Gastroesophageal sphincter (tissue), 4 donors: ENCODE measurements around the gene SLC10A3. TPM values are rescaled to one million over a fixed set of nuclear protein-coding genes. Genes with fewer than 3 reads are reported as not detected.

Source experiments
- ATAC-seq: fragments of 150-250 bp; one replicate; pipeline ENCODE4 v1.9.1; 2016; ENCODE audit warnings: mild to moderate bottlenecking, moderate library complexity
- H3K27ac ChIP-seq, 4 donors: fragments of 200-600 bp; sonication (generic) in 3 of 4; 1 replicate in 3 of 4; 2 replicates in 1 of 4; pipeline ENCODE4 v1.5.1; 2016 to 2019
- H3K27me3 ChIP-seq: fragments of 200-600 bp; sonication (generic); one replicate; pipeline ENCODE4 v1.5.1; 2019
- H3K36me3 ChIP-seq, 2 donors: fragments of 200-600 bp; sonication (generic); one replicate each; pipeline ENCODE4 v1.5.1; 2019; ENCODE audit warnings: control low read depth in 1 of 2
- H3K4me1 ChIP-seq, 3 donors: fragments of 200-600 bp; sonication (generic); 1 replicate in 2 of 3; 2 replicates in 1 of 3; pipeline ENCODE4 v1.5.1; 2016 to 2019; ENCODE audit warnings: control low read depth in 2 of 3
- H3K4me3 ChIP-seq, 2 donors: fragments of 200-600 bp; sonication (generic); one replicate each; pipeline ENCODE4 v1.5.1; 2019; ENCODE audit warnings: mild to moderate bottlenecking in 1 of 2, moderate library complexity in 1 of 2
- H3K9me3 ChIP-seq, 3 donors: fragments of 200-600 bp; sonication (generic); one replicate each; pipeline ENCODE4 v1.5.1; 2017 to 2019; ENCODE audit warnings: control low read depth in 2 of 3
- CTCF ChIP-seq, 4 experiments: fragments of 200-600 bp in 2 of 4; fragments of 450-650 bp in 2 of 4; sonication (generic) in 1 of 4; IDR thresholded peaks; one replicate each; pipeline ENCODE4 v1.5.1; 2017 to 2019; ENCODE audit warnings: antibody characterized with exemption in 4 of 4, mild to moderate bottlenecking in 2 of 4, moderate library complexity in 2 of 4
- EP300 ChIP-seq: sonication (generic); formaldehyde crosslinking; IDR thresholded peaks from one replicate; pipeline ENCODE4 v1.6.1; 2017; ENCODE audit warnings: antibody characterized with exemption, mild to moderate bottlenecking
- POLR2A ChIP-seq, 2 donors: fragments of 450-650 bp; IDR thresholded peaks; one replicate each; pipeline ENCODE4 v1.6.1; 2017; ENCODE audit warnings: antibody characterized with exemption in 2 of 2, mild to moderate bottlenecking in 2 of 2, moderate library complexity in 1 of 2
- POLR2AphosphoS5 ChIP-seq: sonication (generic); formaldehyde crosslinking; IDR thresholded peaks from one replicate; pipeline ENCODE4 v1.6.1; 2017; ENCODE audit warnings: antibody characterized with exemption
- WGBS, 2 donors: methylation state at CpG; one replicate each; pipeline ENCODE4 v1.1.5; 2018; ENCODE audit warnings: low coverage in 1 of 2; 5-methylcytosine and 5-hydroxymethylcytosine counted together
- total RNA-seq, 4 donors: library from RNA; depleted of rRNA; stranded (reverse); fragments of >200 nt; gene quantifications; one replicate each; pipeline ENCODE4 v1.1.0, GENCODE V29; 2016

SLC10A3 gene
- total RNA-seq, 4 donors from 2014 or later, result 21.7 to 40.0 (median 31.8) TPM

- no peak overlapping the region for H3K4me3 ChIP-seq
- no peaks in the 10 kb centered on the region for H3K27me3 ChIP-seq
- H3K36me3 ChIP-seq, result peaks cover 0 to 79% of the 10 kb centered on the region in 2 donors
- no peak for ATAC-seq
- no peaks in the 10 kb centered on the region for H3K4me1 ChIP-seq
- no peak overlapping the region for H3K27ac ChIP-seq
- no peak for TF ChIP-seq POLR2AphosphoS5
- no peak for TF ChIP-seq POLR2A (IDR thresholded peaks at IDR 0.05)
- TF ChIP-seq CTCF (IDR thresholded peaks at IDR 0.05), result no peak
- no peak for TF ChIP-seq EP300
- WGBS, 2 donors, result no CpG with 5 or more reads among the region's 14 CpGs
- H3K9me3 ChIP-seq, result no peaks in the 10 kb centered on the region
These were observed 20.0 kb downstream of the SLC10A3 start for GRCh38 chrX:154470434-154470833.

- 100% methylated on average over 2 of the region's 18 CpGs; no CpG with 5 or more reads in 1 of the 2 donors for WGBS, 2 donors
- H3K36me3 ChIP-seq, result peaks cover 0 to 85% of the 10 kb centered on the region in 2 donors
- no peak for ATAC-seq
These were observed 20.5 kb downstream of the SLC10A3 start for GRCh38 chrX:154469880-154470279.

GRCh38 chrX:154469114-154469513, 21.3 kb downstream of the SLC10A3 start:
- no peaks in the 10 kb centered on the region for H3K27me3 ChIP-seq
- TF ChIP-seq EP300, result no peak
- no peak for TF ChIP-seq CTCF (IDR thresholded peaks at IDR 0.05)
- TF ChIP-seq POLR2A (IDR thresholded peaks at IDR 0.05), result no peak
- TF ChIP-seq POLR2AphosphoS5, result no peak
- H3K9me3 ChIP-seq, result no peaks in the 10 kb centered on the region
- H3K27ac ChIP-seq, result no peak overlapping the region
- WGBS, 2 donors, result 40% methylated on average over 1 of the region's 9 CpGs; no CpG with 5 or more reads in 1 of the 2 donors
- peaks cover 0 to 93% of the 10 kb centered on the region in 2 donors for H3K36me3 ChIP-seq
- ATAC-seq, result no peak
- no peaks in the 10 kb centered on the region for H3K4me1 ChIP-seq
- no peak overlapping the region for H3K4me3 ChIP-seq

More at GRCh38 chrX:154469880-154470279, 20.5 kb downstream of the SLC10A3 start:
- TF ChIP-seq POLR2AphosphoS5 (no peak), EP300 (no peak), CTCF (IDR thresholded peaks at IDR 0.05) (no peak), POLR2A (IDR thresholded peaks at IDR 0.05) (no peak)
- H3K27ac ChIP-seq, result no peak overlapping the region
- H3K9me3 ChIP-seq, result no peaks in the 10 kb centered on the region
- H3K4me1 ChIP-seq, result no peaks in the 10 kb centered on the region
- no peak overlapping the region for H3K4me3 ChIP-seq
- H3K27me3 ChIP-seq, result no peaks in the 10 kb centered on the region

GRCh38 chrX:154468217-154468616, 22.2 kb downstream of the SLC10A3 start:
- 97% methylated on average over 12 of the region's 23 CpGs; no CpG with 5 or more reads in 1 of the 2 donors for WGBS, 2 donors
- TF ChIP-seq EP300 (no peak), POLR2AphosphoS5 (no peak), CTCF (IDR thresholded peaks at IDR 0.05) (no peak), POLR2A (IDR thresholded peaks at IDR 0.05) (no peak)
- Histone ChIP-seq H3K36me3 (peaks cover 0 to 100% of the 10 kb centered on the region in 2 donors), H3K27ac (no peak overlapping the region), H3K4me1 (no peaks in the 10 kb centered on the region), H3K9me3 (no peaks in the 10 kb centered on the region), H3K4me3 (no peak overlapping the region), H3K27me3 (no peaks in the 10 kb centered on the region)
- ATAC-seq, result no peak

GRCh38 chrX:154467556-154467955, 22.9 kb downstream of the SLC10A3 start:
- Histone ChIP-seq H3K36me3 (peaks cover 0 to 97% of the 10 kb centered on the region in 2 donors), H3K9me3 (no peaks in the 10 kb centered on the region), H3K4me1 (no peaks in the 10 kb centered on the region), H3K27me3 (no peaks in the 10 kb centered on the region), H3K4me3 (no peak overlapping the region), H3K27ac (no peak overlapping the region)
- WGBS, 2 donors, result no CpG with 5 or more reads among the region's 21 CpGs
- TF ChIP-seq POLR2A (IDR thresholded peaks at IDR 0.05) (no peak), EP300 (no peak), CTCF (IDR thresholded peaks at IDR 0.05) (no peak), POLR2AphosphoS5 (no peak)
- no peak for ATAC-seq
